Astrocyte of the cerebellum (primary cell): ENCODE results near the gene TOP3A.

ENCODE experiments used
- DNase-seq: peaks from one replicate; pipeline ENCODE4 v3.0.0-alpha.2; 2011; ENCODE audit warnings: low read depth
- H3K4me3 ChIP-seq: 2 replicates; pipeline ENCODE4 v1.5.1; 2011; ENCODE audit warnings: mild to moderate bottlenecking, low read depth, low read length, moderate library complexity
- in situ Hi-C: cut with HindIII; loops from 2 replicates; pipeline ENCODE4 v1.10.0; 2017; ENCODE audit warnings: low sequenced_read_pairs
- TF ChIP-seq, protein P1 (sequence below): IDR thresholded peaks from 2 replicates; pipeline ENCODE4 v1.5.1; 2012; ENCODE audit warnings: low read length, low read depth, moderate library complexity, mild to moderate bottlenecking; ENCODE audit errors: missing control alignments

The TOP3A gene

DNA sequence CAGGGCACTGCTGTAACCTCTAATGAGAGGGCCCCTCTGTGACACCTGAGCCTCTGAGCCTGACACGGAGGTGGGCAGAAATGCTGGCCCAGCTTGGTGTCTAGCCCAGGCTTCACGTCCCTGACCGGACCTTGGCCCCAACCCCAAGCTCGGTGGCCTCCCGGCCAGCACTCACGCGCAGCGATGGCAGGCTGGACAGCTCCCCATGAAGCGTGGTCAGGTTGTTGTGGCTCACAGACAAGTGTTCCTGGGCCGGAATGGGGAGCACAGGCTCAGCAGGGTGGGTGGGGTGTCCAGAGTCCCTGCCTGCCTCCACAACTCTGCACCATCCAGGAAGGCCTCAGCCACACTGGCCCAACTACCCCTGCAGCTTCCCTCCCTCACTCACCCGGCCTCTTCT is 58.4 kb downstream of the TOP3A start:
- TF ChIP-seq, protein P1, sequence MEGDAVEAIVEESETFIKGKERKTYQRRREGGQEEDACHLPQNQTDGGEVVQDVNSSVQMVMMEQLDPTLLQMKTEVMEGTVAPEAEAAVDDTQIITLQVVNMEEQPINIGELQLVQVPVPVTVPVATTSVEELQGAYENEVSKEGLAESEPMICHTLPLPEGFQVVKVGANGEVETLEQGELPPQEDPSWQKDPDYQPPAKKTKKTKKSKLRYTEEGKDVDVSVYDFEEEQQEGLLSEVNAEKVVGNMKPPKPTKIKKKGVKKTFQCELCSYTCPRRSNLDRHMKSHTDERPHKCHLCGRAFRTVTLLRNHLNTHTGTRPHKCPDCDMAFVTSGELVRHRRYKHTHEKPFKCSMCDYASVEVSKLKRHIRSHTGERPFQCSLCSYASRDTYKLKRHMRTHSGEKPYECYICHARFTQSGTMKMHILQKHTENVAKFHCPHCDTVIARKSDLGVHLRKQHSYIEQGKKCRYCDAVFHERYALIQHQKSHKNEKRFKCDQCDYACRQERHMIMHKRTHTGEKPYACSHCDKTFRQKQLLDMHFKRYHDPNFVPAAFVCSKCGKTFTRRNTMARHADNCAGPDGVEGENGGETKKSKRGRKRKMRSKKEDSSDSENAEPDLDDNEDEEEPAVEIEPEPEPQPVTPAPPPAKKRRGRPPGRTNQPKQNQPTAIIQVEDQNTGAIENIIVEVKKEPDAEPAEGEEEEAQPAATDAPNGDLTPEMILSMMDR = no peak
- in situ Hi-C loops = no loop called here
- H3K4me3 ChIP-seq = no peak overlapping the region
- no peak for DNase-seq

DNA sequence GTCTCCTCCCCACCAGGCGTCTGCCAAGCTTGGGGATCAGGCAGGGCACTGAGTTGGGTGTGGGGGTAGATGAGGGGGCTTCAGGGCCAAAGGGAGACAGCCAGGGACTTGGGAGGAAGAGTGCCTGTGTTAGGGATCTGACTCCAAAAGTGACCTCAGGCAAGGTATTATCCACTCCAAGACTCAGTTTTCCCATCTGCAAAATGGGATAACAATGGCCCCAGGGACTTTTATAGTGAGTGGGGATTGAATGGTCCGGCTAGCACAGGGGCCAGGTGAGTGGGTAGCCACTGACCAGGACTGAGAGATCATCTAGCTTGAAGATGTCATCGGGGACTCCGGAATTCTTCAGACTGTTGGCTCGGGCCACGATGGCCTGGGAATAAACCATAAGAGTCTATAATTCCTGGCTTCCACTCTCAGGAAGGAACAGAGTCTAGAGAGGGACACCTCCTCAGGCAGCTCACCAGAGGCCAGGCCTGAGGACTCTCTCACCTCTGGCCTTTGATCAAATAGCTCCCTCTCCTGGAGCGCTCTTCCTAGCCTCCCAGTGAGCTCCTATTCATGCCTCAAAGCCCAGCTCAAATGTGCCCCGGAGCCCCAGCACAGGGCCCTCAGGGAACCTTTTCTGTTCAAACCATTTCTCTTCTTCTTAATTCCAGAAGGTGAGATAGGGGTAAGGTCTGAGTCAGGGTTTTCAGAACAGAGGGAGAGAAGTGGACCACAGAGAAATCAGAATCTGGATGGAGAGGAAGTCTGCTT is 59.7 kb downstream of the TOP3A start:
- in situ Hi-C loops = no loop called here
- TF ChIP-seq, protein P1 = no peak
- no peak overlapping the region for H3K4me3 ChIP-seq
- no peak for DNase-seq

DNA sequence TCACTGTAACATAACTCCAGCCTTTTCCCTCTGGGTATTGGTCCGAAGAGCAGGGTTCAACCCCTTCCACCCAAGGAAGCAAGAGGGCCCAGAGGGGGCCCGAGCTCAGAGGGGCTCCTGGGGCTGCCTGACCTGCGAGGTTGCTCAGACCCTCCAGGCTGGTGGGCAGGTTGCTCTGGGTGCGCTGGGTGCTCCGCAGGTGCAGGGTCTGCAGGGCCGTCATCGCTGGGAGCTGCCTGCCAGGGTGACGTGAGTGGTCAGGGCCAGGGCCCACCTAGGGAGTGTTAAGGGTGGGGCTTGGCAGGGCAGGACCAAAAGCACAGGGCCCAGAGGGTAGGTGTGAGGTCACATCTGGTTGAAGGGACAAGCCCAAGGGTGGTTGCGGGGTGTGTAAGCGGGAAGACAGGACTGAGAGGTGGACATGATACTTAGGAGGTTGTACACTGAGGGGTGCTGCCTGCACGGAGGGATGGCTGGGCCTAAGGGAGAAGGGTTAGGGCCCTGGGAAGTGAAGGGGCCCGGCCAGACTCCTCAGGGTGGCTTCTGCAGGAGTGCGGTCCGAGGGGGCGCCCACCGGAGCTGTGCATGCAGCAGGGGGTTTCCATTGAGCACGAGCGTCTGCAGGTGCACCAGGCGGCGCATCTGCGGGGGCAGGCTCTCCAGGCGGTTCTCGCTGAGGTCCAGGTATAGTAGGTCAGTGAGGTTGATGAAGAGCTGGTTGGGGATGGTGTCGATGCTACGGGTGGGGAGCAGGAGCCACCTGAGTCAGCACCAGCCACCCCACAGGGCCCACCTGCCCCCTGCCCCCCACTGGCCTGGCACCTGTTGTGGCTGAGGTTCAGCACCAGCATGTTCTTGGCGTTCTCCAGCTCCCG is 60.6 kb downstream of the TOP3A start:
- TF ChIP-seq, protein P1 = no peak
- DNase-seq = no peak
- no peak overlapping the region for H3K4me3 ChIP-seq
- in situ Hi-C loops = no loop called here

DNA sequence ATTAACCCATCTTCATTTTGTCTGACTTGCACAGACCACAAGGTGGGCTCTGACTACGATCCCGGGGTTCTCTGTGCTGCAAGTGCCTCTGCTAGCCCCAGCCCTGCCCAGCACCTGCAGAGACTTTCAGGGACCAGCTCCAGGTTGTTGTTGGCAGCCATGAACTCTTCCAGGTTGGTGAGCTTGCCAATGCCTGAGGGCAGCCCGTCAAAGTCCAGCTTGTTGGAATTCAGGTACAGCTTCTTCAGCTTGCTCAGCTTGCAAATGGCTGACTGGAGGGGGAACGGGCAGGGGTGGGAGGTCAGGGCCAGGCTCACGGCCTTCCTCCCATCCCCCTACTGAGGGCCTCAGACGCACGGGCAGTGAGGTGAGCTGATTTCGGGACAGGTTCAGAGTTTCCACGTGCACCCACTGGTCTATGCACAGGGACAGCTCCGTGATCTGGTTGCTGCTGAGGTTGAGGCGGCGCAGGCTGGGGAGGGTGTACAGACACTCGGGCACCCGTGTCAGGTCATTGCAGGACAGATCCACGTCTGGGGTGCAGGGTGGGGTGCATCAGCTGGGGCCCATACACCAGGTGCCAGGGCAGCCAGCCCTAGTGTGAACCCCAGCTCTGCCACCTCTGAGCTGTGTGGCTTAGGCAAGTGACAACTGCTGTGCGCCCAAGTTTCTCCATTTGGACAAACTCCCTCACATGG is 61.5 kb downstream of the TOP3A start:
- H3K4me3 ChIP-seq = no peak overlapping the region
- in situ Hi-C loops = no loop called here
- TF ChIP-seq, protein P1 = no peak
- DNase-seq = no peak

DNA sequence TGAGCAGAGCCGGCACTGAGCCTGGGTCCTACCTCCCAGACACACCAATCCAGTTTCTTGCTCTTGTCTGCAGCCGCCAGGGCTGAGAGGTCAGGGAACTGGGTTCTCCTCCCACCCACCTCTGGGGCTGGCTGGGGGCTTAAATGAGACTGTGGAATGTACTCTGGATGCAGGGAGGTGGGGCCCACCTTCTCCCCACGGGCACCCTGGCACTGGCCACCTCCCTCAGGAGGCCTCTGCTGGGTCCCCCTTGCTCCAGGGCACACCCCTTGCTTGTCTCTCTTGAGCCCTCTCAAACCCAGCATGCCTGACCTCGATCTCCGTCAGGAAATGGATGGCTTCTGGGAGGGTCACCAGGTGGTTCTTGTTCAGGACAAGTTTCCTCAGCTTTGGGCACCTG is 62.6 kb downstream of the TOP3A start:
- no peak overlapping the region for H3K4me3 ChIP-seq
- in situ Hi-C loops = no loop called here
- TF ChIP-seq, protein P1 = no peak
- no peak for DNase-seq

DNA sequence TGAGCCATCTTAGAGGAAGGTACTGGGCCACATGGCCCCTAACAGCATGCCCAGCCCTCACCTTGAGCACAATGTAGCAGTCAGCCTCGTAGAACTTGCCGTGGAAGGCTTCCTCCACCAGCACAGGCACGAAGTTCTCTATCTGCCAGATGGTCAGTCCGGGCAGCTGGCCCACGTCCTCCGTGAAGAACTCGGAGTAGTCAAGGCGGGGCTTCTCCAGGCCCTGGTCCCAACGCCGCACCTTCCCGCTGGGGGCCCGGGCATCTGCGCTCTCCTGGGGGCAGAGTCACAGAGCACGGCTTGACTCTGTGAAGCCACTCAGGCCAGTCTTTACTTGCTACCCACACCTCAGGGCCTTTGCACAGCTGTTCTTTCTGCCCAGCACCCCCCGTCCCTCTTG is 63.6 kb downstream of the TOP3A start:
- TF ChIP-seq, protein P1 = no peak
- H3K4me3 ChIP-seq = no peak overlapping the region
- no peak for DNase-seq
- in situ Hi-C loops = no loop called here
